ENCODE measurements around the gene LACTB. TPM values are rescaled to one million over a fixed set of nuclear protein-coding genes. Genes with fewer than 3 reads are reported as not detected.

Gene LACTB
- 10 to 100 TPM; 15.7 to 17.6 (median 17.1) TPM for total RNA-seq

- H3K27me3 ChIP-seq = no peaks in the 10 kb centered on the region
- intact Hi-C loops (cut with DNase I; ENCODE audit: low total_unique reads) = no loop called here
- TF ChIP-seq CTCF (IDR thresholded peaks at IDR 0.05) (no peak), POLR2A (IDR thresholded peaks at IDR 0.05) (peak; percentile 23), POLR2AphosphoS5 (IDR thresholded peaks at IDR 0.05) (no peak)
- peak; percentile 78 to 81 for DNase-seq (ENCODE audit: low spot score in 2 of 2)
- no peaks in the 10 kb centered on the region for H3K36me3 ChIP-seq
- peak within 1 kb of the TSS; percentile 89 to 93 for H3K27ac ChIP-seq
- H3K9me3 ChIP-seq = no peaks in the 10 kb centered on the region
- H3K4me1 ChIP-seq = peaks cover 0 to 6% of the 10 kb centered on the region in 2 donors
- H3K4me3 ChIP-seq = peak within 1 kb of the TSS; percentile 83 to 99 (median 89)
Measured at GRCh38 chr15:63121382-63122001, at the start of gene LACTB. LACTB (plus strand) TSS chr15:63121861; CDS start chr15:63121872, 11 bp downstream.

- H3K9me3 ChIP-seq = no peaks in the 10 kb centered on the region
- H3K4me3 ChIP-seq = no peak overlapping the region
- TF ChIP-seq POLR2A (IDR thresholded peaks at IDR 0.05) = no peak
- TF ChIP-seq POLR2AphosphoS5 (IDR thresholded peaks at IDR 0.05) = no peak
- TF ChIP-seq CTCF (IDR thresholded peaks at IDR 0.05) = no peak
- H3K4me1 ChIP-seq = no peaks in the 10 kb centered on the region
- H3K27me3 ChIP-seq = no peaks in the 10 kb centered on the region
- no peaks in the 10 kb centered on the region for H3K36me3 ChIP-seq
- H3K27ac ChIP-seq = no peak overlapping the region
- DNase-seq (ENCODE audit: low spot score in 2 of 2) = no peak
- intact Hi-C loops (cut with DNase I; ENCODE audit: low total_unique reads) = no loop called here
Measured at GRCh38 chr15:63072023-63072650, 49.5 kb upstream of the LACTB start.

GRCh38 chr15:63072809-63073277 is 48.8 kb upstream of the LACTB start:
- no peaks in the 10 kb centered on the region for H3K9me3 ChIP-seq
- no peak overlapping the region for H3K27ac ChIP-seq
- intact Hi-C loops (cut with DNase I; ENCODE audit: low total_unique reads) = no loop called here
- no peaks in the 10 kb centered on the region for H3K36me3 ChIP-seq
- no peaks in the 10 kb centered on the region for H3K4me1 ChIP-seq
- H3K27me3 ChIP-seq = no peaks in the 10 kb centered on the region
- no peak for DNase-seq (ENCODE audit: low spot score in 2 of 2)
- TF ChIP-seq POLR2AphosphoS5 (IDR thresholded peaks at IDR 0.05) = peak in 1 of 3 donors; percentile 55
- TF ChIP-seq CTCF (IDR thresholded peaks at IDR 0.05) = no peak
- TF ChIP-seq POLR2A (IDR thresholded peaks at IDR 0.05) = no peak
- no peak overlapping the region for H3K4me3 ChIP-seq

GRCh38 chr15:63073497-63074172 is 48.0 kb upstream of the LACTB start:
- H3K27me3 ChIP-seq = no peaks in the 10 kb centered on the region
- H3K36me3 ChIP-seq = no peaks in the 10 kb centered on the region
- no peak for DNase-seq (ENCODE audit: low spot score in 2 of 2)
- TF ChIP-seq CTCF (IDR thresholded peaks at IDR 0.05) (no peak), POLR2AphosphoS5 (IDR thresholded peaks at IDR 0.05) (no peak), POLR2A (IDR thresholded peaks at IDR 0.05) (no peak)
- intact Hi-C loops (cut with DNase I; ENCODE audit: low total_unique reads) = no loop called here
- no peak overlapping the region for H3K27ac ChIP-seq
- no peaks in the 10 kb centered on the region for H3K4me1 ChIP-seq
- no peaks in the 10 kb centered on the region for H3K9me3 ChIP-seq
- no peak overlapping the region for H3K4me3 ChIP-seq

All from breast epithelium (tissue), 4 donors.